NOMO-1 treated with dmso at 0.1 percent for 144 hours (cell line): ENCODE results near the gene CLSTN2.

Experiments used
- DNase-seq: peaks from one replicate; lab custom pipeline; 2025; ENCODE audit not compliant: unreplicated experiment; lab: John Stamatoyannopoulos, UW

CLSTN2 gene

GRCh38 chr3:139941580-139941979 is 6.6 kb downstream of the CLSTN2 start:
- no peak for DNase-seq

DNA sequence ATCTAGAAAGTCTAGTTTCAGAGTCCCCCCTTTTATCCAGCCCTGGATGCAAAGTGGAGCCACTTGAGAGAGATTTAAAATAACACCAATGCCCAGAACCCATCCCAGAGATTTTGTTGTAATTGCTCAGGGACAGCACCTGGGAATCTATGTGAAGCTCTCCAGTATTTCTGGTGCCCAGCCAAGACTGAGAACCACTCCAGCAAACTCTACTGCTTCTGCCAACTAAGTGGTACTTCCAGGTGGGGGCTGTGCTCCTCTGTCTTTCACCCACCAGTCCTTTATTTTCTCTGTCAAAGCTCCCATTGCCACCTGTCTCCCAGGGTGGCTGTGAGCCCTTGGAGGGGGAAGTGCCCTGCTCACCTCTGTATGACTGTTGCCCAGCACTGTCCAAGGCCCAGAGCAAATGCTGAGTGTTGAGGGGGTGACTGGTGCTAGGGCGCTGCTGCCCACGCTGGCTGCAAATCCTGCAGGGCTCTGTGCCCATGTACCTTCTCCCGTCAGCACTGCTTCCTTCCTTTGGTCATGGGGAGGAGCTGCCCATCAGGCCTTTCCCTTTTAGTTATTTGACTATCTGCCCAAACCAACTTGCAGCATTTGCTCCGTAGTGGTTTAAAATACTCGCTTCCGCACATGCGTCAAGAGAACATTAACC is 9.4 kb downstream of the CLSTN2 start:
- no peak for DNase-seq

DNA sequence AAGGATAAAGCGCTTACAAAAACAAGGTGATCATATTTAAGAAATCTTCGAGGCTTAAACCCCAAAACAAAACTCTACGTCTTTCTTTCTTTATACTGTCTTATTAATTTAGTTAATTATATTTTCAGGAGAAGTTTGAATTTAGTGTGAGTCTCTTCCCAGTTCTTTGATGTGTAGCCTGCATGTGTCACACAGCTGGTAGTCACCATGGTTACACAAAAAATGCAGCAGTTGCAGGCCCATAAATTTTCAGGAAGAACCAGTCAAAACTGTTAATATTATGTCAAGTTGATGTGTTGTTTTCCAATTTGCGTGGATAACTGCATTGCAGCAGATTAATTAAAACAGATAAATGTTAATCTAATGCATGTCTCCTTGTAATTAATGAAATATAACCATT is 10.4 kb downstream of the CLSTN2 start:
- DNase-seq = no peak

- DNase-seq = no peak
These were observed 11.0 kb downstream of the CLSTN2 start for GRCh38 chr3:139945942-139946341.

- no peak for DNase-seq
These were observed 13.5 kb downstream of the CLSTN2 start for GRCh38 chr3:139948467-139948866.

DNA sequence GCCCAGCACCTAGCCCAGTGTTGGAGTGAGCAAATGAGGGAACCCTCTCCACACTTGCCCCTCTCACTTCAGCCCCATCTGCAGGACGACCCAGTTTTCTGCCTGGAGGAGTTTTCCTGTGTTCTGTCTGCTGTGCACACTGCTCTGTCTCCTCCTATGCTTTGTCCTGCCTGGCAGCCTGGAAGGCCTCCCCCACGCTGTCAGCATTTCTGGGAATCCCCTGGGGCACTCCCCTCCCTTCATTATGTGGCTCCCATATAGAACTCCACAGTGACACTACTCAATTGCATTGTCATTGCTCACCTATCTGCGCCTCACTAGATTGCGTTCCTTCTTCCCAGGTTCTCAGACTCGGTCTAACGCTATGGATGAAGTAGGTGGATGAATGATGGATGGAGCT is 13.9 kb downstream of the CLSTN2 start:
- DNase-seq = no peak

DNA sequence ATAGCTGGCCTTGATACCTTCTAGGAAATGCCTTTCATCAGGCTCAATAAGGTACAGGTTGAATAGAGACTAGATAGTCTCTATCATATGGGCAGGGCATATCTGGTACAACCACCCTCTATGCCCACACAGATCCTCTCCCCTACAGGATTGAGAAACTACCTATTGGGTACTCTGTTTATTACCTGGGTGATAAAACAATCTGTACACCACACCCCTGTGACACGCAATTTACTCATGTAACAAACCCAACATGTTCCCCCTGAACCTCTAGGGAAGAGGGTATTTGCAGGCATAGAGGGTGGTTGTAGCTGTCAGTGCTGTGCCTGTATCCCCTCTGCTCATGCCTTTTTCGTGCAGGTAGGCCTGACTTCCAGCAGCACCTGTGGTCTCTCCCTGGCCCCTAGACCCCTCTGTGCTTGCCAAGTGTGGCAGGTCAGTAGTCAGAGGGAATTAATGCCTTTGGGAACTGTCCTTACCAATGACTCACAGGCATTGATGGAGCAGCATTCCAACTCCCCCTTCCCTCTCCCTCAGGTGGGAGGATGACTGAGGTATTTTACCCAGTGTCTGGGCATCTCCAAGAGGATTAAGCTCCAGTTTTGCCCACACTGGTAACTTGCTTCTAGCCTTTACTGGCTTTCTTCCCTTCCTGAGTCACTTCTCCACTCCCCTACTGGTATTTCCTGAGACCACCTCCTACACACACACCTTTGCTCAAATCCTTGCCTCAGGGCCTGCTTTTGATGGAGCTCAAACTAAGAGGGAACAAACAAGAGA is 18.3 kb downstream of the CLSTN2 start:
- DNase-seq = no peak

DNA sequence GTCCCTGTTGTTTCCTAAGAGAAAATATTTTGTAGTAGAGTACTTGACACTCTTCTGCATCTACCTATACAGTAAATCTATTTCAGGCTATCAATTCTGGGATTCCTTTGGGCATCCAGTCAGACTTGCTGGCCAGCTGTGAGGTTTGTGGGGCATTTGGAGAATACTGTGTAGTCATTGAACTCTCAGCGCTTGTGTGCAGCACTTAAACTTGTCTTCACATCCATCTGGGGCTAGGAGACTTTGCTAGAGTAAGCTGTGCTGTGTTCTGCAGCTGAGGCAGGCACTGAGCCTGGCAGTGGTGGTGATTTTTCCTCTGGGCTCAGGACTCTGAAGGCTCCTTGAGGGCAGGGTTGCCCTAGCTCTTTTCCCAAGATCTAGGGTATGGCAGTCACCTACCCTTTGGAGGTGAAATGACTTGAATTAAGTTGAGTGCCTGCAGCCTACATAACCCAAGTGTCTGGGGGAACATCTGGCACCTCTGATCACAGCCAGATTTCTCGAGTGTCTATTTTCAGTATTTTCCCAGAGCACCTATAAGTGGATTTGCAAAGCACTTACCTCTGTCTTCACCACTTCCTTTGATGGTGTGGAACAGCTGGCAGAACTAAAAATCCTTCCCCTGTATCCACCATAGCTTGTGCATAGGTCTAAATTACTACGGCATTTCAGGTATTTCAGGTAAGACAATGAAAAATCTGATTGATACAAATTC is 19.3 kb downstream of the CLSTN2 start:
- DNase-seq = no peak

DNA sequence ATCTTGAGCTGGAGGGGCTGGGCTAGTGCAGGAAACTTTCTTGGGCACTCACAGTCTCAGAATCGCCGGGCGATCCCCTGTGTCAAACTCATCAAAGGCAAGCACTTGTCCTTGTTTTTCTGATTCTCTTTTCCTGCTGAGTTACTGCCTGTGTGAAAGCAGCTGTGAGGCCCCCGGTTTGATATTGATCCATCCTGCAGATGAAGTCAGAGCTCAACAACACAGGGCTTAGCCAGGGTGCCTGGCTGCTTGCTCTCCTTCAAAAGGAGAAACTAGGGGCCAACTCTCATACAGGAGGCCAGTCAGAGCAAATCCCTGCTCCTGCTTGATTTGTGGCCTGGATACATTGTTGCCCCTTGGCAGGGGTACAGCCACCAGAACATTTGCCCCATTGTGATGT is 22.9 kb downstream of the CLSTN2 start:
- no peak for DNase-seq

- DNase-seq = no peak
These were observed 34.4 kb downstream of the CLSTN2 start for GRCh38 chr3:139969386-139969785.

GRCh38 chr3:139970526-139970925 is 35.5 kb downstream of the CLSTN2 start:
- no peak for DNase-seq

DNA sequence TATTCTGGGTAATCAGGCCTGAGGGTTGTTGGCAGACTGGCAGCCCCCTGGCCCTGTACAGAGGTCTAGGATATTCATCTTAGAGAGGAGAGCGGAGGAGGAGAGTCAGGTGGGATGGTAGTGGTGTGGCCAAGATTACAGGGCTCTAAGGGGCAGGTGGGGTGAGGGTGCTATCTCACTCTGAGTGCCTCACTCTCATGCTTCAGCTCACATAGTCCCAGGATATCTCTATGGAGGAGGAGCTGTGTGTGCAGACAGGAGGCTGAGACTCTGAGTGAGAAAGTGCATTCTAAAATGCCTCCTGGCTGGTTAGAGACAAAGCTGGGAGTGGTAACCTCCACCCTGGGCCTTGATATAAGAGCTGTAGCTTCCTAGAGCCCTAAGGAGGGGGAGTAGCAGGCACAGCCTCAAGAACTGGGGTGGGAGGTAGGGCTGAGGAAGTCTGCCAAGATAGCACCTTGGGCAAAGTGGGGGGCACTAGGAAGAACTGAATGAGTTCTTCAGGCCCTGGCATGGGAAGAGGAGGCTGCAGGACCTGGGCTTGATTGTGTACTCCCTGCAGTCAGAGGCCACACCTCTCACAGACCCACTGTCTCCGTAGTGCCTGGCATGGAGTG is 39.9 kb downstream of the CLSTN2 start:
- DNase-seq = no peak

GRCh38 chr3:139975594-139976365 is 40.8 kb downstream of the CLSTN2 start:
- no peak for DNase-seq

- DNase-seq = no peak
These were observed 44.0 kb downstream of the CLSTN2 start for GRCh38 chr3:139978966-139979365.

- DNase-seq = no peak
These were observed 45.0 kb downstream of the CLSTN2 start for GRCh38 chr3:139979991-139980390.

GRCh38 chr3:139982404-139982803 is 47.4 kb downstream of the CLSTN2 start:
- DNase-seq = no peak

DNA sequence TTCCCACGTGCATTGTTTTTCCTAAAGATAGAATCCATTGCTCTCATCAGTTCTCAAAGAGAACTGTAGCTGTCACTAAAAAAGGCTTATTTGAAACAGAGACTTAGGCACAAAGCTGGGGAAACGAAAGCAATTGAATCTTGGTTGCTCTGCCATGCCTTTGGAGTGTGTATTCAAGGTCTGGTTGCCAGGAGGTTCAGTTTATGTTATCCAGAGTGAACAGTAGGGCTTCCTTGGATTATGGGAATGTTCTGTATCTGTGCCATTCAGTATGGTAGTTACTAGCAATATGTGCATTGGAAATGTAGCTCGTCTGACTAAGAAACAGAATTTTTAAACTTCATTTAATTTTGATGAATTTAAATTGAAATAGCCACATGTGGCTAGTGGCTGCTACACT is 50.6 kb downstream of the CLSTN2 start:
- DNase-seq = no peak

- DNase-seq = no peak
These were observed 52.9 kb downstream of the CLSTN2 start for GRCh38 chr3:139987908-139988307.

- no peak for DNase-seq
These were observed 53.6 kb downstream of the CLSTN2 start for GRCh38 chr3:139988472-139989156.

DNA sequence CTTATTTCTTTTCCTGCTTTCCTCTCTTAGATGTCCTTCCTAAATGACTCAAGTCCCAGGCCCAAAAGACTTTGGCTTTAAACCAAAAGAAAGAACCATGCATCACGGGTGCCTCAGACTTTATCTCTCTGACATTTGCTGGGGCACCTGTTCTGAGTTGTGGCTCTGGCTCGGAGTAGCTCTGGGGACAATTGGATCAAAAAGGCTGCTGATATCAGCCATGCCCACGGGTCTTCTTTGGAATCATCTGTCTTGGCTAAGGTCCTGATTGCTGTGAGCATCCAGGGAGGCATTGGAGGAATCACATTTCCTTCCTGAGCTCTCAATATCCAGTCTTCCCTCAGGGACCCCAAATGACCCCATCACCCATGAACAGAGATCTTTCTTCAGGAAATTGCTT is 59.9 kb downstream of the CLSTN2 start:
- DNase-seq = no peak
